ENCODE measurements around the gene PRKAG2.

Gene PRKAG2

DNA sequence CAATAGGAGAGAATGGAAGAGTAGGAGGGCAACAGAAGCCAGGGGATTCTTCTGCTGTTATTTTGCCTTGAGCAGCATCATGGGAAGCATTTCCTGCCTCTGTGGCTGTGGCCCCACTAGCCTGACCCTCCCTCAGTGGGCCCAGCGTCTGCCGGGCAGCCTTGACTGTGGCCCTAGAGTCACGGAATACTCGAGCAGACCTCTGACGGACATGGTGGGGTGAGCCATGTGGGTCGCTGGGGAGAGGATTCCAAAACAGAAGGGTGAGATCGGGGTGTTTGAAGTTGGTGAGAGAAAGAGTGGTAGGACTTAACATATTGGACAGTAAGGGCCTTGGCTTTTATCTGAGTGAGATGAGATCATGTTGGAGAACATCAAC, 8.3 kb upstream of the PRKAG2 start:
- Histone ChIP-seq H3K4me2 (ENCODE audit: low read length) (no peak overlapping the region), H3K4me1 (no peaks in the 10 kb centered on the region), H3K9me3 (ENCODE audit: control insufficient read depth, low read length) (no peaks in the 10 kb centered on the region), H2AFZ (no peak overlapping the region), H3K27me3 (ENCODE audit: control insufficient read depth, insufficient read depth, low read length) (no peaks in the 10 kb centered on the region), H3K79me2 (no peaks in the 10 kb centered on the region), H3K9ac (no peak overlapping the region), H3K4me3 (ENCODE audit: low read depth, low read length) (no peak overlapping the region), H3K27ac (no peak overlapping the region), H3K36me3 (ENCODE audit: control insufficient read depth, insufficient read depth, low read length) (no peaks in the 10 kb centered on the region)
- TF ChIP-seq, protein P1, sequence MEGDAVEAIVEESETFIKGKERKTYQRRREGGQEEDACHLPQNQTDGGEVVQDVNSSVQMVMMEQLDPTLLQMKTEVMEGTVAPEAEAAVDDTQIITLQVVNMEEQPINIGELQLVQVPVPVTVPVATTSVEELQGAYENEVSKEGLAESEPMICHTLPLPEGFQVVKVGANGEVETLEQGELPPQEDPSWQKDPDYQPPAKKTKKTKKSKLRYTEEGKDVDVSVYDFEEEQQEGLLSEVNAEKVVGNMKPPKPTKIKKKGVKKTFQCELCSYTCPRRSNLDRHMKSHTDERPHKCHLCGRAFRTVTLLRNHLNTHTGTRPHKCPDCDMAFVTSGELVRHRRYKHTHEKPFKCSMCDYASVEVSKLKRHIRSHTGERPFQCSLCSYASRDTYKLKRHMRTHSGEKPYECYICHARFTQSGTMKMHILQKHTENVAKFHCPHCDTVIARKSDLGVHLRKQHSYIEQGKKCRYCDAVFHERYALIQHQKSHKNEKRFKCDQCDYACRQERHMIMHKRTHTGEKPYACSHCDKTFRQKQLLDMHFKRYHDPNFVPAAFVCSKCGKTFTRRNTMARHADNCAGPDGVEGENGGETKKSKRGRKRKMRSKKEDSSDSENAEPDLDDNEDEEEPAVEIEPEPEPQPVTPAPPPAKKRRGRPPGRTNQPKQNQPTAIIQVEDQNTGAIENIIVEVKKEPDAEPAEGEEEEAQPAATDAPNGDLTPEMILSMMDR (IDR thresholded peaks at IDR 0.05) = no peak

- no peak overlapping the region for H2AFZ ChIP-seq
- TF ChIP-seq, protein P1 (IDR thresholded peaks at IDR 0.05) = no peak
- no peak overlapping the region for H3K27ac ChIP-seq
- no peak overlapping the region for H3K4me3 ChIP-seq (ENCODE audit: low read depth, low read length)
- no peaks in the 10 kb centered on the region for H3K79me2 ChIP-seq
- H3K9me3 ChIP-seq (ENCODE audit: control insufficient read depth, low read length) = no peaks in the 10 kb centered on the region
- no peaks in the 10 kb centered on the region for H3K36me3 ChIP-seq (ENCODE audit: control insufficient read depth, insufficient read depth, low read length)
- no peak overlapping the region for H3K4me2 ChIP-seq (ENCODE audit: low read length)
- H3K9ac ChIP-seq = no peak overlapping the region
- H3K27me3 ChIP-seq (ENCODE audit: control insufficient read depth, insufficient read depth, low read length) = no peaks in the 10 kb centered on the region
- no peaks in the 10 kb centered on the region for H3K4me1 ChIP-seq
Measured at GRCh38 chr7:151884312-151885201, 7.6 kb upstream of the PRKAG2 start.

DNA sequence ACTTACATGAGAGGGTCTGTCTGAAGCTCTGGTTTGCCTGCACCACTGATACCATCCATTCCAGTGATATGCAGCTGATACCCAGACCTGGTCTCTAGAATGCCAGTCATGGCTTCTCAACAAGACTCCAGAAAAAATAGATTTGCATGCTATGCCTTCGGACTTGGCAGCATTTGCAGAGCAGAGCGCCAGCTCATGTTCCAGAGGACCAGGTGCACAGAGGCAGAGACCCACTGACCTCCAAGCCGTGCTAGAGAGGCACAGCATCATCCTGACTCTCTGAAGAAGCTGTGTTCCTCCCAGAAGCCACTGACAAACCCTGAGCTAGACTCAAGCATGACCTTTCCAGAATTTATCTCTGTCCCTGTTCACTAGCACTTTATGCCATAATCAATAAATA, 6.9 kb upstream of the PRKAG2 start:
- TF ChIP-seq, protein P1 (IDR thresholded peaks at IDR 0.05) = no peak
- no peak overlapping the region for H3K4me3 ChIP-seq (ENCODE audit: low read depth, low read length)
- H3K4me1 ChIP-seq = no peaks in the 10 kb centered on the region
- no peaks in the 10 kb centered on the region for H3K36me3 ChIP-seq (ENCODE audit: control insufficient read depth, insufficient read depth, low read length)
- no peaks in the 10 kb centered on the region for H3K27me3 ChIP-seq (ENCODE audit: control insufficient read depth, insufficient read depth, low read length)
- H3K4me2 ChIP-seq (ENCODE audit: low read length) = no peak overlapping the region
- H2AFZ ChIP-seq = no peak overlapping the region
- H3K79me2 ChIP-seq = no peaks in the 10 kb centered on the region
- no peaks in the 10 kb centered on the region for H3K9me3 ChIP-seq (ENCODE audit: control insufficient read depth, low read length)
- H3K27ac ChIP-seq = no peak overlapping the region
- no peak overlapping the region for H3K9ac ChIP-seq

DNA sequence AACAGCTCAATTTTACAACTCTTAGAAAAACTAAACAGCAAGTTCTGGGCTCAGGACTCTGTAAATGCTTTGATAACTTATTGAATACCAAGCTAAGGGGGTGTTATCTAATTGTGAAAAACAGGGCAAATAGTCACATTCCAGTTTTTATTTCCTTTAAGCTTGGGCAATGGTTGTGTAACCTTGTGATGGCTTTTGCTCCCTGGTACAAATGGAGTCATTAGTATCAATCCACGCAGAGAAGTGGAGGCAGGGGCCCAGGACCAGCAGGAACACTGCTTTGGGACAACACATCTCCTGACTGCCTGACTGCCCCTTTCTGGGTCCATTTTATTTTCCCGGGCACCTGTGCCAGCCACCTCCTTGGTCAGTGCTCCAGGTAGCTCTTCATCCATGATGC, 5.8 kb upstream of the PRKAG2 start:
- Histone ChIP-seq H3K36me3 (ENCODE audit: control insufficient read depth, insufficient read depth, low read length) (no peaks in the 10 kb centered on the region), H3K4me1 (no peaks in the 10 kb centered on the region), H3K4me2 (ENCODE audit: low read length) (no peak overlapping the region), H3K27me3 (ENCODE audit: control insufficient read depth, insufficient read depth, low read length) (no peaks in the 10 kb centered on the region), H3K4me3 (ENCODE audit: low read depth, low read length) (no peak overlapping the region), H3K79me2 (no peaks in the 10 kb centered on the region), H2AFZ (no peak overlapping the region), H3K9me3 (ENCODE audit: control insufficient read depth, low read length) (no peaks in the 10 kb centered on the region), H3K9ac (no peak overlapping the region), H3K27ac (no peak overlapping the region)
- TF ChIP-seq, protein P1 (IDR thresholded peaks at IDR 0.05) = no peak

GRCh38 chr7:151880688-151881087, 3.8 kb upstream of the PRKAG2 start:
- H3K4me2 ChIP-seq (ENCODE audit: low read length) = no peak overlapping the region
- H3K9me3 ChIP-seq (ENCODE audit: control insufficient read depth, low read length) = no peaks in the 10 kb centered on the region
- no peaks in the 10 kb centered on the region for H3K27me3 ChIP-seq (ENCODE audit: control insufficient read depth, insufficient read depth, low read length)
- no peak overlapping the region for H2AFZ ChIP-seq
- H3K4me1 ChIP-seq = no peaks in the 10 kb centered on the region
- H3K36me3 ChIP-seq (ENCODE audit: control insufficient read depth, insufficient read depth, low read length) = no peaks in the 10 kb centered on the region
- TF ChIP-seq, protein P1 (IDR thresholded peaks at IDR 0.05) = no peak
- H3K9ac ChIP-seq = no peak overlapping the region
- H3K4me3 ChIP-seq (ENCODE audit: low read depth, low read length) = no peak overlapping the region
- H3K79me2 ChIP-seq = no peaks in the 10 kb centered on the region
- no peak overlapping the region for H3K27ac ChIP-seq
